HG03103 (cell line): ENCODE results near the gene AQP9.
"Not testable (repeated sequence)": the region's sequence is repeated elsewhere in the genome, so short reads cannot be mapped to it uniquely, and the experiment has no call there.

Source experiments
- ATAC-seq: cut with Tn5 transposase; IDR thresholded peaks from one replicate; pipeline ENCODE4 v1.9.1; 2021; ENCODE audit warnings: low read depth; ENCODE audit not compliant: unreplicated experiment

AQP9 gene

GRCh38 chr15:58175955-58176354 lies 37.8 kb downstream of the AQP9 start:
- ATAC-seq: no peak

GRCh38 chr15:58178668-58179067 lies 40.5 kb downstream of the AQP9 start:
- ATAC-seq: no peak

GRCh38 chr15:58179206-58179605 lies 41.0 kb downstream of the AQP9 start:
- no peak for ATAC-seq

- ATAC-seq: no peak
These were observed 41.7 kb downstream of the AQP9 start for GRCh38 chr15:58179741-58180381.

GRCh38 chr15:58182460-58183163 lies 44.4 kb downstream of the AQP9 start:
- ATAC-seq: no peak

- ATAC-seq: no peak
These were observed 47.3 kb downstream of the AQP9 start for GRCh38 chr15:58185439-58185838.

GRCh38 chr15:58189148-58189811 lies 51.1 kb downstream of the AQP9 start:
- ATAC-seq: no peak

- no peak for ATAC-seq
These were observed 52.2 kb downstream of the AQP9 start for GRCh38 chr15:58190419-58190818.

GRCh38 chr15:58193636-58194035 lies 55.5 kb downstream of the AQP9 start:
- not testable (repeated sequence) for ATAC-seq

- no peak for ATAC-seq
These were observed 62.6 kb downstream of the AQP9 start for GRCh38 chr15:58200739-58201138.

GRCh38 chr15:58201516-58201915 lies 63.3 kb downstream of the AQP9 start:
- ATAC-seq: no peak

GRCh38 chr15:58203537-58203936 lies 65.4 kb downstream of the AQP9 start:
- ATAC-seq: no peak

- ATAC-seq: no peak
These were observed 68.0 kb downstream of the AQP9 start for GRCh38 chr15:58206151-58206550.

- not testable (repeated sequence) for ATAC-seq
These were observed 70.0 kb downstream of the AQP9 start for GRCh38 chr15:58208217-58208616.

GRCh38 chr15:58209007-58209481 lies 70.9 kb downstream of the AQP9 start:
- ATAC-seq: not testable (repeated sequence)

- not testable (repeated sequence) for ATAC-seq
These were observed 71.8 kb downstream of the AQP9 start for GRCh38 chr15:58210031-58210430.

- no peak for ATAC-seq
These were observed 74.8 kb downstream of the AQP9 start for GRCh38 chr15:58212909-58213526.

GRCh38 chr15:58213587-58214338 lies 75.6 kb downstream of the AQP9 start:
- ATAC-seq: no peak

GRCh38 chr15:58214591-58215340 lies 76.6 kb downstream of the AQP9 start:
- ATAC-seq: no peak

GRCh38 chr15:58217460-58217859 lies 79.3 kb downstream of the AQP9 start:
- ATAC-seq: no peak
